ENCODE measurements around the gene PAPPA. TPM values are rescaled to one million over a fixed set of nuclear protein-coding genes. Genes with fewer than 3 reads are reported as not detected.

PAPPA gene
- total RNA-seq, 4 donors from 2014 or later = 0.29 to 17.1 (median 2.4) TPM

DNA sequence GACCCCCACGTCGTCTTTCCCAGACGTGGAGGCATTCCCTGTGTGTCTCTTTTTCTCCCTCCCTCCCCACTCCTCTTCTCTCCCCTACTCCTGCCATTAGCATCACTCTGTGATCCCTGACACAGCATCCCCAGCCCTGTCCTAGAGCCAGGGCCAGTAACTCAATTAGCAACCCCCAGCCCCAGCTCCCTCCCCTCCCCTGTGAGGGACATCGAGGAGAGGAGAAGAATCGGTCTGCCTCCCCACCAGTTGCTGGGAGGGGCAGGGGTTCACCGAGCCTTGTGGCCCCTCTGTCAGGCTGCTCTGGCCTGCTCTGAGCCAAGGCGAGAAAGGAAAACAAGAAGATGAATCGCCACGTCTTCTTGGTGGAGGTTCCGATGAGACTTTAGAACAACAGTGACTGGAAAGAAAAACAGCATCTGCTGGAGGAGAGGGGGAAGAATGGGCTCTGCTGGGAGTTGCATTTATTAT lies 123.1 kb downstream of the PAPPA start:
- DNase-seq = no peak
- H3K36me3 ChIP-seq = no peaks in the 10 kb centered on the region
- no peak for TF ChIP-seq POLR2A (IDR thresholded peaks at IDR 0.05)
- TF ChIP-seq, protein P1, sequence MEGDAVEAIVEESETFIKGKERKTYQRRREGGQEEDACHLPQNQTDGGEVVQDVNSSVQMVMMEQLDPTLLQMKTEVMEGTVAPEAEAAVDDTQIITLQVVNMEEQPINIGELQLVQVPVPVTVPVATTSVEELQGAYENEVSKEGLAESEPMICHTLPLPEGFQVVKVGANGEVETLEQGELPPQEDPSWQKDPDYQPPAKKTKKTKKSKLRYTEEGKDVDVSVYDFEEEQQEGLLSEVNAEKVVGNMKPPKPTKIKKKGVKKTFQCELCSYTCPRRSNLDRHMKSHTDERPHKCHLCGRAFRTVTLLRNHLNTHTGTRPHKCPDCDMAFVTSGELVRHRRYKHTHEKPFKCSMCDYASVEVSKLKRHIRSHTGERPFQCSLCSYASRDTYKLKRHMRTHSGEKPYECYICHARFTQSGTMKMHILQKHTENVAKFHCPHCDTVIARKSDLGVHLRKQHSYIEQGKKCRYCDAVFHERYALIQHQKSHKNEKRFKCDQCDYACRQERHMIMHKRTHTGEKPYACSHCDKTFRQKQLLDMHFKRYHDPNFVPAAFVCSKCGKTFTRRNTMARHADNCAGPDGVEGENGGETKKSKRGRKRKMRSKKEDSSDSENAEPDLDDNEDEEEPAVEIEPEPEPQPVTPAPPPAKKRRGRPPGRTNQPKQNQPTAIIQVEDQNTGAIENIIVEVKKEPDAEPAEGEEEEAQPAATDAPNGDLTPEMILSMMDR (IDR thresholded peaks at IDR 0.05) = no peak
- H3K27ac ChIP-seq = no peak overlapping the region
- intact Hi-C loops (cut with DNase I; ENCODE audit: low total_unique reads) = no loop called here
- no peak overlapping the region for H3K4me3 ChIP-seq
- H3K27me3 ChIP-seq = no peaks in the 10 kb centered on the region
- no peaks in the 10 kb centered on the region for H3K4me1 ChIP-seq
- H3K9me3 ChIP-seq = no peaks in the 10 kb centered on the region

DNA sequence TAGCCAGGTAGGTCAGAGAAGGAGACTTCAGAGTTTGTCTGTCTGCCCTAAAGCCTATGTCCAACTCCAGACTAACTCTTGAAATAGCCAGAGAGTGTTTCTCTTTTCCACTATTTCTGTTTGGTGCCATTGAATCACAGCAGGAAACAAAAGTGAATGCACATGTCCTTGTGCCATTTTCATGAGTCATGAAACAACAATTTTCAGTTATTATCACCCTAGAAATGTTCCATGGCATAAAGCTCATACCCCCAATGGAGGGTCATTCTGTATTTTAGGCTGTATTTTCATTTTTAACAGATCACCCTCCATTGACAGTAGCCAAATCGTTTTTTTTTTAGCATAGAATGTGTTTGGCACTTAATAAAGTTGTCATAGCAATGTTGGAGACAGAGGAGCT lies 124.7 kb downstream of the PAPPA start:
- Histone ChIP-seq H3K27ac (no peak overlapping the region), H3K4me3 (no peak overlapping the region), H3K9me3 (no peaks in the 10 kb centered on the region), H3K36me3 (no peaks in the 10 kb centered on the region), H3K4me1 (no peaks in the 10 kb centered on the region), H3K27me3 (no peaks in the 10 kb centered on the region)
- intact Hi-C loops (cut with DNase I; ENCODE audit: low total_unique reads) = no loop called here
- TF ChIP-seq, protein P1 (IDR thresholded peaks at IDR 0.05) = no peak
- no peak for DNase-seq

DNA sequence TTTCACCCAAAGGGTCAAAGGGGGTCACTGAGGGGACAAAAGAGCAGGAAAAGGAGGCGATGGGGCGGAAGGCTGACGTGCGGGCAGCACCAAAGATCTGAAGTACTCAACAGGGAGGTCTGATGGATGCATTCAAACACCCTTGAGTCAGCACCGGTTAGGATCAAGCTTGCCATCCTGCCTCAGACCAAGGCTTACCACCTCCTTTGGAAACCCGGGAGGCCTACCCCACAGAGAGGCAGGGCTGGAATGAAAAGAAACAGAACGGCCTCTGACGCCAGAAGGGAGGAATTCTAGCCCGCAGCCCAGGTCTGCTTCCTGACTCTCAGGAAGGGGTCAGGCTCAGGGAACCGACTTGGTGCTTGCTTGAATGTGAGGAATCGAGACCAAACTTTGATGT lies 125.6 kb downstream of the PAPPA start:
- no peak for DNase-seq
- Histone ChIP-seq H3K9me3 (no peaks in the 10 kb centered on the region), H3K36me3 (no peaks in the 10 kb centered on the region), H3K4me3 (no peak overlapping the region), H3K4me1 (no peaks in the 10 kb centered on the region), H3K27ac (no peak overlapping the region), H3K27me3 (no peaks in the 10 kb centered on the region)
- intact Hi-C loops (cut with DNase I; ENCODE audit: low total_unique reads) = no loop called here
- TF ChIP-seq POLR2A (IDR thresholded peaks at IDR 0.05) = no peak
- TF ChIP-seq, protein P1 (IDR thresholded peaks at IDR 0.05) = no peak

DNA sequence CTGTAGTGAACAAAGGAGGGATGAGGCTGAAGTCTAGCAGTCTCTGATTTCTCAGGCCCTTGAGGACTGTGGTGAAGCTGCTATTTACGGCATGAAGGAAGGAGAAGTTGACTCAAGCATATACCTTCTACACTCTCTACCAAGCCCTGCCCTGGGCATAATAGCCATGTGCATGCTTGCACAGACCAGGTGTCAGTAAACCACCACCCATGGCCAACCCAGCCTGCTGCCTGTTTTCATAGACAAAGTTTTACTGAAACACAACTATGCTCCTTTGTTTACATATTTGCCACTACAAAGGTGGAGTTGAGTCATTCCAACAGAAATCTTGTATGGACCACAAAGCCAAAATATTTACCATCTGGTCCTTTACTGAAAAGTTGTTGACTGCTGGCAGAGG lies 126.9 kb downstream of the PAPPA start:
- H3K36me3 ChIP-seq = no peaks in the 10 kb centered on the region
- intact Hi-C loops (cut with DNase I; ENCODE audit: low total_unique reads) = no loop called here
- H3K9me3 ChIP-seq = no peaks in the 10 kb centered on the region
- DNase-seq = no peak
- no peak for TF ChIP-seq POLR2A (IDR thresholded peaks at IDR 0.05)
- TF ChIP-seq, protein P1 (IDR thresholded peaks at IDR 0.05) = no peak
- no peak overlapping the region for H3K4me3 ChIP-seq
- no peaks in the 10 kb centered on the region for H3K4me1 ChIP-seq
- H3K27me3 ChIP-seq = no peaks in the 10 kb centered on the region
- no peak overlapping the region for H3K27ac ChIP-seq

DNA sequence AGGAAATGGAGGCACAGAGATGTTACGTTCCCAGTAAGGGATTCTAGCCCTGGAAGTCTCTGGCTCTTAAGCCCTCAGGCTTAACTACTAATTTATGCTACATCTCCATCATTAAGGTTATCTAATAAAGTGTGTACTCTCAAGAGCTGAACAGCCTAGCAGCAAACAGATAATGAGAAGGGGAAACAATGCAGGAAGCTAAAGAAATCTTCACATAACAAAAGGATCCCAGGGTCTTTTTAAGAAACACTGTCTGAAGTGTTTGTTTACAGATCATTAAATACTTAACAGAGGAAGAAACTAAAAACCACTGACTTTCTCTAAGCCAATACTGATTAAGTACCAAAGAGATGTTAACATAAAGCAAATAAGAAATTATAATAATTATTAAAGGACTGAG lies 129.0 kb downstream of the PAPPA start:
- no peaks in the 10 kb centered on the region for H3K27me3 ChIP-seq
- intact Hi-C loops (cut with DNase I; ENCODE audit: low total_unique reads) = no loop called here
- DNase-seq = no peak
- no peak overlapping the region for H3K27ac ChIP-seq
- H3K9me3 ChIP-seq = no peaks in the 10 kb centered on the region
- no peaks in the 10 kb centered on the region for H3K4me1 ChIP-seq
- no peak for TF ChIP-seq POLR2A (IDR thresholded peaks at IDR 0.05)
- TF ChIP-seq, protein P1 (IDR thresholded peaks at IDR 0.05) = no peak
- H3K36me3 ChIP-seq = no peaks in the 10 kb centered on the region
- H3K4me3 ChIP-seq = no peak overlapping the region

Measured in uterus (tissue), 4 donors.